ENCODE data around the gene EXOSC2. TPM values are rescaled to one million over a fixed set of nuclear protein-coding genes. Genes with fewer than 3 reads are reported as not detected.

Gene EXOSC2
- total RNA-seq, 1 experiment from 2014 or later: 49.5 TPM

DNA sequence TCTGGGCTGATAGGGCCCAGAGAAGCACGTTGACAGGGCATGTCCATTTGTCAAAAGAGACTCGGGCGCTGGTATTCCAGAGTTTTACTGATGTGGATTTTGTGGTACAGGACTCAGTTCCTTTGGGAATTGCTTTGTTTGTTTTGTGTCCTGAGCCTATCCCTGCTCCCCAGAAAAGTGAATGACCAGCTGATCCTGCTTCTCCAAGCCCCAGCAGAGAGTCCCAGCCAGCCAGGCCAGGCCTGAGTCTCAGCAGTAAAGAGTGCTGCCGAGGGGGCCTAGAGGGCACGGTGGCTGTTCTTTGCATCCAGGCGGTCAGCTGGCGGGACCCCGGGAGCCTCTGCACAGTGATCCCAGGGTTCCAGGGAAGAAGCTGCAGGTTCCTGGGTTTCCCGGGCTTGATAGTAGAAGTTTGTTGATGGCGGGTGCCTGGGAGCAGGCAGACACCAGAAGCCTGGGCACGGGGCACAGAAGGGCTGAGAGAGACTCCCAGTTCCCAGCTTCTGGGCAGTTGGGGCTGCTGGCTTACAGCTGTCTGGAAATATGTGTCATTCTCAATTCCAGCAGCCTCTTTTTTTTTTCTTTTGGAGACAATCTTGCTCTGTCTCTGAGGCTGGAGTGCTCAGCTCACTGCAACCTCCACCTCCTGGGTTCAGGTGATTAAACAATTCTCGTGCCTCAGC, 20.5 kb upstream of the EXOSC2 start:
- Histone ChIP-seq H3K9me3 (ENCODE audit: insufficient read depth, low read depth) (no peaks in the 10 kb centered on the region), H3K4me2 (no peak overlapping the region), H3K9me2 (ENCODE audit: insufficient read depth) (no peaks in the 10 kb centered on the region), H3K36me3 (ENCODE audit: low read depth) (no peaks in the 10 kb centered on the region), H3K27me3 (ENCODE audit: insufficient read depth, low read depth) (no peaks in the 10 kb centered on the region; the same call in 1 of the 2 replicates), H3K4me3 (no peak overlapping the region), H2AFZ (no peak overlapping the region), H3K4me1 (replicated peaks; ENCODE audit: insufficient read depth) (no peaks in the 10 kb centered on the region), H4K20me1 (ENCODE audit: insufficient read depth) (no peaks in the 10 kb centered on the region), H3F3A (ENCODE audit: insufficient read depth, low read depth) (no peaks in the 10 kb centered on the region), H3K79me2 (ENCODE audit: low read depth) (no peaks in the 10 kb centered on the region), H3K27ac (no peak overlapping the region)
- no peak for DNase-seq
- no peak for TF ChIP-seq EZH2 (IDR thresholded peaks at IDR 0.05; ENCODE audit: low read depth)
- TF ChIP-seq, protein P1, sequence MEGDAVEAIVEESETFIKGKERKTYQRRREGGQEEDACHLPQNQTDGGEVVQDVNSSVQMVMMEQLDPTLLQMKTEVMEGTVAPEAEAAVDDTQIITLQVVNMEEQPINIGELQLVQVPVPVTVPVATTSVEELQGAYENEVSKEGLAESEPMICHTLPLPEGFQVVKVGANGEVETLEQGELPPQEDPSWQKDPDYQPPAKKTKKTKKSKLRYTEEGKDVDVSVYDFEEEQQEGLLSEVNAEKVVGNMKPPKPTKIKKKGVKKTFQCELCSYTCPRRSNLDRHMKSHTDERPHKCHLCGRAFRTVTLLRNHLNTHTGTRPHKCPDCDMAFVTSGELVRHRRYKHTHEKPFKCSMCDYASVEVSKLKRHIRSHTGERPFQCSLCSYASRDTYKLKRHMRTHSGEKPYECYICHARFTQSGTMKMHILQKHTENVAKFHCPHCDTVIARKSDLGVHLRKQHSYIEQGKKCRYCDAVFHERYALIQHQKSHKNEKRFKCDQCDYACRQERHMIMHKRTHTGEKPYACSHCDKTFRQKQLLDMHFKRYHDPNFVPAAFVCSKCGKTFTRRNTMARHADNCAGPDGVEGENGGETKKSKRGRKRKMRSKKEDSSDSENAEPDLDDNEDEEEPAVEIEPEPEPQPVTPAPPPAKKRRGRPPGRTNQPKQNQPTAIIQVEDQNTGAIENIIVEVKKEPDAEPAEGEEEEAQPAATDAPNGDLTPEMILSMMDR (conservative IDR thresholded peaks at IDR 0.05): no peak
- intact Hi-C loops (cut with micrococcal nuclease; ENCODE audit: unreplicated experiment): no loop called here
- ChIA-PET CTCF (no interaction called here), POLR2A (ENCODE audit: unreplicated experiment) (no interaction called here)
- BruUV-seq (replicated peaks): no TSS peak

DNA sequence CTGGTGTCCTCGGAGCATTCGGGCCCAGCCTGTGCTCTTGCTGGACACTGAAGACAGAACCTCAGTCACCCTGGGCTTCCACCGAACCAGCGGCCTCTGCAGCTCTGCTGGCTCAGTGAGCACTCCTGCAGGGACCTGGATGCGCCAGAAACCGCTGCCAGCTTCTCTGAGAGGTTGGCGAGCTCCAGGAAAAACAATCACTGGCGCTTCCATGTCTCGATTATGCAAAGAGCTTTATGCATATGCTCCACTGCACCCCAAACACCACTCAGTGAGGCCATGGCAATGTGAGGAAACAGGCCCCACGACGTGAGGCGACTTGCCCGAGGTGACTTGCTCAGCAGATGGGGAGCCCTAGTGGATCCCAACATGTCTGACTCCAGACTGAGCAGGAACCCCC, 18.2 kb upstream of the EXOSC2 start:
- CTCF ChIA-PET: no interaction called here
- Histone ChIP-seq H3K27ac (no peak overlapping the region), H3K9me2 (ENCODE audit: insufficient read depth) (no peaks in the 10 kb centered on the region), H3K4me3 (no peak overlapping the region), H3F3A (ENCODE audit: insufficient read depth, low read depth) (no peaks in the 10 kb centered on the region), H3K79me2 (ENCODE audit: low read depth) (no peaks in the 10 kb centered on the region), H3K4me1 (replicated peaks; ENCODE audit: insufficient read depth) (no peaks in the 10 kb centered on the region), H3K27me3 (ENCODE audit: insufficient read depth, low read depth) (no peaks in the 10 kb centered on the region; the same call in 1 of the 2 replicates), H3K4me2 (no peak overlapping the region), H2AFZ (no peak overlapping the region), H4K20me1 (ENCODE audit: insufficient read depth) (no peaks in the 10 kb centered on the region), H3K36me3 (ENCODE audit: low read depth) (no peaks in the 10 kb centered on the region), H3K9me3 (ENCODE audit: insufficient read depth, low read depth) (no peaks in the 10 kb centered on the region)
- no peak for TF ChIP-seq EZH2 (IDR thresholded peaks at IDR 0.05; ENCODE audit: low read depth)
- TF ChIP-seq, protein P1 (conservative IDR thresholded peaks at IDR 0.05): no peak
- POLR2A ChIA-PET (ENCODE audit: unreplicated experiment): interaction anchor here (0.6 kb wide), 1 partner anchor 185 kb away, joined by 3 read pairs; no protein-coding TSS in a partner anchor
- DNase-seq: no peak
- BruUV-seq (replicated peaks): no TSS peak
- intact Hi-C loops (cut with micrococcal nuclease; ENCODE audit: unreplicated experiment): no loop called here

DNA sequence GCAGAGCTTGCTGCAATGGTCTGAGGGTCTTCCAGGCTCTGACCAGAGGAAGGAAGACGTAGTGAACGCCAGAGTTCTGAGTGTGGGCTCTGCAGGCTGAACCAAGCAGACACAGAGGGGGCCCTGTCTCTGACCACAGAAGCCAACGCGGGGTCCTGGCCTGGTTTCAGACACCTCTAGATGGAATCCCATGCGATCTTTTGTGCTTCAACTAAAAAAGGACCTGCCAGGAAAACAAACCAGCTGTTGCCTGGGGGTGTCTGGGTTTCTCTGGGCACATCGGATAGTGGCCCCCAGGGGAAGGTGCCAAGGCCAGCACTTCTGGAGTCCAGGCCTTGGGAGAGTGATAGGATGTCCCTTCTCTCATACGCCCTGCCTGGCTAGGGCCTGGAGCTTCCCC, 16.3 kb upstream of the EXOSC2 start:
- Histone ChIP-seq H3K27ac (no peak overlapping the region), H3F3A (ENCODE audit: insufficient read depth, low read depth) (no peaks in the 10 kb centered on the region), H3K4me3 (no peak overlapping the region), H3K79me2 (ENCODE audit: low read depth) (no peaks in the 10 kb centered on the region), H3K9me2 (ENCODE audit: insufficient read depth) (no peaks in the 10 kb centered on the region), H2AFZ (no peak overlapping the region), H3K27me3 (ENCODE audit: insufficient read depth, low read depth) (no peaks in the 10 kb centered on the region; the same call in 1 of the 2 replicates), H3K4me1 (replicated peaks; ENCODE audit: insufficient read depth) (peaks cover 4% of the 10 kb centered on the region), H3K36me3 (ENCODE audit: low read depth) (no peaks in the 10 kb centered on the region), H3K9me3 (ENCODE audit: insufficient read depth, low read depth) (no peaks in the 10 kb centered on the region), H4K20me1 (ENCODE audit: insufficient read depth) (no peaks in the 10 kb centered on the region), H3K4me2 (no peak overlapping the region)
- no TSS peak for BruUV-seq (replicated peaks)
- DNase-seq: no peak
- intact Hi-C loops (cut with micrococcal nuclease; ENCODE audit: unreplicated experiment): no loop called here
- ChIA-PET CTCF (interaction anchor here (0.7 kb wide), 1 partner anchor 85 kb away, joined by 3 read pairs; no protein-coding TSS in a partner anchor), POLR2A (ENCODE audit: unreplicated experiment) (no interaction called here)
- no peak for TF ChIP-seq EZH2 (IDR thresholded peaks at IDR 0.05; ENCODE audit: low read depth)
- TF ChIP-seq, protein P1 (conservative IDR thresholded peaks at IDR 0.05): no peak
